Measurements from ENCODE around the gene ERGIC1. TPM values are rescaled to one million over a fixed set of nuclear protein-coding genes. Genes with fewer than 3 reads are reported as not detected.

Gene ERGIC1
- total RNA-seq, 1 experiment from 2014 or later = 202 TPM

GRCh38 chr5:172923539-172923938, 89.5 kb downstream of the ERGIC1 start:
- H3K4me3 ChIP-seq = no peak overlapping the region
- DNase-seq (ENCODE audit: low read depth in 1 of 2, low spot score in 2 of 2) = no peak
- peaks cover 24% of the 10 kb centered on the region for H3K4me1 ChIP-seq (replicated peaks)
- H3K36me3 ChIP-seq = peaks cover 67% of the 10 kb centered on the region
- no peaks in the 10 kb centered on the region for H3K27me3 ChIP-seq (replicated peaks)
- no peaks in the 10 kb centered on the region for H3K9me3 ChIP-seq (replicated peaks)
- H3K27ac ChIP-seq = no peak overlapping the region

- H3K36me3 ChIP-seq = peaks cover 52% of the 10 kb centered on the region
- H3K9me3 ChIP-seq (replicated peaks) = no peaks in the 10 kb centered on the region
- DNase-seq (ENCODE audit: low read depth in 1 of 2, low spot score in 2 of 2) = no peak
- peaks cover 32% of the 10 kb centered on the region for H3K4me1 ChIP-seq (replicated peaks)
- no peak overlapping the region for H3K27ac ChIP-seq
- no peaks in the 10 kb centered on the region for H3K27me3 ChIP-seq (replicated peaks)
- H3K4me3 ChIP-seq = no peak overlapping the region
These were observed 91.4 kb downstream of the ERGIC1 start for GRCh38 chr5:172925336-172925948.

- Histone ChIP-seq H3K27me3 (replicated peaks) (no peaks in the 10 kb centered on the region), H3K9me3 (replicated peaks) (no peaks in the 10 kb centered on the region), H3K36me3 (peaks cover 46% of the 10 kb centered on the region), H3K4me1 (replicated peaks) (peaks cover 35% of the 10 kb centered on the region), H3K4me3 (no peak overlapping the region), H3K27ac (no peak overlapping the region)
- no peak for DNase-seq (ENCODE audit: low read depth in 1 of 2, low spot score in 2 of 2)
These were observed 92.0 kb downstream of the ERGIC1 start for GRCh38 chr5:172926008-172926523.

GRCh38 chr5:172926796-172927195, 92.7 kb downstream of the ERGIC1 start:
- DNase-seq (ENCODE audit: low read depth in 1 of 2, low spot score in 2 of 2) = no peak
- H3K27ac ChIP-seq = no peak overlapping the region
- H3K9me3 ChIP-seq (replicated peaks) = no peaks in the 10 kb centered on the region

GRCh38 chr5:172929371-172929838, 95.4 kb downstream of the ERGIC1 start:
- Histone ChIP-seq H3K27ac (peak overlapping the region; percentile 64), H3K27me3 (replicated peaks) (no peaks in the 10 kb centered on the region), H3K9me3 (replicated peaks) (no peaks in the 10 kb centered on the region), H3K4me1 (replicated peaks) (peaks cover 54% of the 10 kb centered on the region), H3K36me3 (peaks cover 55% of the 10 kb centered on the region), H3K4me3 (no peak overlapping the region)
- peak; percentile 84 to 89 for DNase-seq (ENCODE audit: low read depth in 1 of 2, low spot score in 2 of 2)

More at GRCh38 chr5:172926796-172927195, 92.7 kb downstream of the ERGIC1 start:
- H3K4me3 ChIP-seq = no peak overlapping the region
- no peaks in the 10 kb centered on the region for H3K27me3 ChIP-seq (replicated peaks)
- peaks cover 41% of the 10 kb centered on the region for H3K36me3 ChIP-seq
- H3K4me1 ChIP-seq (replicated peaks) = peaks cover 43% of the 10 kb centered on the region

- Histone ChIP-seq H3K4me1 (replicated peaks) (peaks cover 54% of the 10 kb centered on the region), H3K4me3 (no peak overlapping the region), H3K27ac (peak overlapping the region; percentile 64), H3K36me3 (peaks cover 60% of the 10 kb centered on the region), H3K27me3 (replicated peaks) (no peaks in the 10 kb centered on the region), H3K9me3 (replicated peaks) (no peaks in the 10 kb centered on the region)
- DNase-seq (ENCODE audit: low read depth in 1 of 2, low spot score in 2 of 2) = peak; percentile 73 to 81
These were observed 97.0 kb downstream of the ERGIC1 start for GRCh38 chr5:172931001-172931536.

GRCh38 chr5:172932313-172933017, 98.4 kb downstream of the ERGIC1 start:
- Histone ChIP-seq H3K27ac (peak overlapping the region; percentile 64; the same call in 1 of the 2 replicates), H3K4me3 (no peak overlapping the region), H3K4me1 (replicated peaks) (peaks cover 46% of the 10 kb centered on the region), H3K36me3 (peaks cover 64% of the 10 kb centered on the region), H3K9me3 (replicated peaks) (no peaks in the 10 kb centered on the region), H3K27me3 (replicated peaks) (no peaks in the 10 kb centered on the region)
- peak; percentile 83 to 85 for DNase-seq (ENCODE audit: low read depth in 1 of 2, low spot score in 2 of 2)

- H3K9me3 ChIP-seq (replicated peaks) = no peaks in the 10 kb centered on the region
These were observed 99.2 kb downstream of the ERGIC1 start for GRCh38 chr5:172933238-172933637.

GRCh38 chr5:172935096-172935495, 101.0 kb downstream of the ERGIC1 start:
- no peak for DNase-seq (ENCODE audit: low read depth in 1 of 2, low spot score in 2 of 2)
- Histone ChIP-seq H3K9me3 (replicated peaks) (no peaks in the 10 kb centered on the region), H3K27me3 (replicated peaks) (no peaks in the 10 kb centered on the region), H3K27ac (no peak overlapping the region), H3K4me1 (replicated peaks) (peaks cover 33% of the 10 kb centered on the region), H3K36me3 (peaks cover 64% of the 10 kb centered on the region), H3K4me3 (no peak overlapping the region)

More at GRCh38 chr5:172933238-172933637, 99.2 kb downstream of the ERGIC1 start:
- H3K4me3 ChIP-seq = no peak overlapping the region
- peaks cover 46% of the 10 kb centered on the region for H3K4me1 ChIP-seq (replicated peaks)
- no peak overlapping the region for H3K27ac ChIP-seq
- DNase-seq (ENCODE audit: low read depth in 1 of 2, low spot score in 2 of 2) = no peak
- H3K36me3 ChIP-seq = peaks cover 62% of the 10 kb centered on the region
- H3K27me3 ChIP-seq (replicated peaks) = no peaks in the 10 kb centered on the region

GRCh38 chr5:172936401-172936800, 102.3 kb downstream of the ERGIC1 start:
- no peaks in the 10 kb centered on the region for H3K27me3 ChIP-seq (replicated peaks)
- H3K27ac ChIP-seq = no peak overlapping the region
- DNase-seq (ENCODE audit: low read depth in 1 of 2, low spot score in 2 of 2) = no peak
- H3K4me1 ChIP-seq (replicated peaks) = peaks cover 27% of the 10 kb centered on the region
- H3K36me3 ChIP-seq = peaks cover 72% of the 10 kb centered on the region
- no peak overlapping the region for H3K4me3 ChIP-seq
- no peaks in the 10 kb centered on the region for H3K9me3 ChIP-seq (replicated peaks)

GRCh38 chr5:172939071-172939470, 105.0 kb downstream of the ERGIC1 start:
- peak; percentile 66 to 81 for DNase-seq (ENCODE audit: low read depth in 1 of 2, low spot score in 2 of 2)
- no peaks in the 10 kb centered on the region for H3K27me3 ChIP-seq (replicated peaks)
- no peak overlapping the region for H3K4me3 ChIP-seq
- peaks cover 37% of the 10 kb centered on the region for H3K4me1 ChIP-seq (replicated peaks)
- H3K9me3 ChIP-seq (replicated peaks) = no peaks in the 10 kb centered on the region
- H3K27ac ChIP-seq = 0 out of 2 replicates have a peak overlapping the region, but pooled peaks have one; percentile 14
- peaks cover 65% of the 10 kb centered on the region for H3K36me3 ChIP-seq

GRCh38 chr5:172939611-172940267, 105.7 kb downstream of the ERGIC1 start:
- peaks cover 64% of the 10 kb centered on the region for H3K36me3 ChIP-seq
- H3K27me3 ChIP-seq (replicated peaks) = no peaks in the 10 kb centered on the region
- peaks cover 44% of the 10 kb centered on the region for H3K4me1 ChIP-seq (replicated peaks)
- no peak for DNase-seq (ENCODE audit: low read depth in 1 of 2, low spot score in 2 of 2)
- no peak overlapping the region for H3K4me3 ChIP-seq
- H3K27ac ChIP-seq = 0 out of 2 replicates have a peak overlapping the region, but pooled peaks have one; percentile 14
- H3K9me3 ChIP-seq (replicated peaks) = no peaks in the 10 kb centered on the region

GRCh38 chr5:172940268-172941066, 106.4 kb downstream of the ERGIC1 start:
- H3K27ac ChIP-seq = no peak overlapping the region; the same call in 1 of the 2 replicates
- peaks cover 61% of the 10 kb centered on the region for H3K36me3 ChIP-seq

More at GRCh38 chr5:172940268-172941066, 106.4 kb downstream of the ERGIC1 start:
- no peak for DNase-seq (ENCODE audit: low read depth in 1 of 2, low spot score in 2 of 2)
- no peaks in the 10 kb centered on the region for H3K9me3 ChIP-seq (replicated peaks)
- no peaks in the 10 kb centered on the region for H3K27me3 ChIP-seq (replicated peaks)
- H3K4me1 ChIP-seq (replicated peaks) = peaks cover 51% of the 10 kb centered on the region
- no peak overlapping the region for H3K4me3 ChIP-seq

Measured in SJSA1 (cell line).